Stomach (tissue), 9 donors: ENCODE measurements around the gene PLLP. TPM values are rescaled to one million over a fixed set of nuclear protein-coding genes. Genes with fewer than 3 reads are reported as not detected.
A peak's percentile ranks its signal among the peaks of the same experiment; 100 is the strongest.

ENCODE experiments used
- DNase-seq, 2 donors: peaks; one replicate each; pipeline versions ENCODE4 v3.0.0 to v3.0.0-alpha.2; 2013 to 2019
- H3K27ac ChIP-seq, 5 donors: fragments of 200-600 bp in 4 of 5; sonication (generic) in 4 of 5; one replicate each; pipeline ENCODE4 v1.5.1; 2013 to 2019; ENCODE audit warnings: mild to moderate bottlenecking in 1 of 5, moderate library complexity in 1 of 5
- H3K27me3 ChIP-seq, 3 donors: fragments of 200-600 bp; sonication (generic); one replicate each; pipeline ENCODE4 v1.5.1; 2017 to 2019; ENCODE audit warnings: mixed run types in 1 of 3
- H3K36me3 ChIP-seq, 4 donors: fragments of 200-600 bp; sonication (generic); 1 replicate in 3 of 4; 2 replicates in 1 of 4; pipeline ENCODE4 v1.5.1; 2016 to 2019
- H3K4me1 ChIP-seq, 4 donors: fragments of 200-600 bp; sonication (generic); one replicate each; pipeline ENCODE4 v1.5.1; 2016 to 2019
- H3K4me3 ChIP-seq, 4 donors: fragments of 200-600 bp; sonication (generic) in 3 of 4; one replicate each; pipeline ENCODE4 v1.5.1; 2016 to 2019; ENCODE audit warnings: mild to moderate bottlenecking in 1 of 4
- H3K9me3 ChIP-seq, 4 donors: fragments of 200-600 bp; sonication (generic); one replicate each; pipeline ENCODE4 v1.5.1; 2016 to 2019
- EP300 ChIP-seq: sonication (generic); formaldehyde crosslinking; IDR thresholded peaks from one replicate; pipeline ENCODE4 v1.6.1; 2017; ENCODE audit warnings: antibody characterized with exemption
- POLR2A ChIP-seq, 4 donors: fragments of 450-650 bp; IDR thresholded peaks; one replicate each; pipeline ENCODE4 v1.6.1; 2016; ENCODE audit warnings: antibody characterized with exemption in 4 of 4, control low read depth in 2 of 4, mild to moderate bottlenecking in 1 of 4, moderate library complexity in 1 of 4
- POLR2AphosphoS5 ChIP-seq, 3 donors: sonication (generic); formaldehyde crosslinking; IDR thresholded peaks; one replicate each; pipeline ENCODE4 v1.6.1; 2016; ENCODE audit warnings: antibody characterized with exemption in 3 of 3
- WGBS, 5 donors: extraction: QIAGEN DNeasy Blood & Tissue Kit in 3 of 5; methylation state at CpG; one replicate each; pipeline versions ENCODE4 v1.1.5 to v1.1.7; 2013 to 2018; 5-methylcytosine and 5-hydroxymethylcytosine counted together
- intact Hi-C: fragments of 100-400 bp; cut with DNase I; formaldehyde crosslinking; loops from one replicate; pipeline ENCODE4 v1.15.1; 2023; ENCODE audit warnings: low total_unique reads
- polyA plus RNA-seq, 3 donors: library from polyadenylated mRNA; stranded (reverse); fragments of 200-250 nt; gene quantifications; one replicate each; pipeline ENCODE4 v1.2.3, GENCODE V29; 2013
- total RNA-seq, 5 donors: library from RNA; depleted of rRNA; stranded (reverse); fragments of >200 nt; gene quantifications; one replicate each; pipeline versions ENCODE4 v1.1.0 to v1.2.3, GENCODE V29; 2014 to 2016
- TF ChIP-seq, protein P1 (sequence below), 7 experiments: fragments of 450-650 bp in 4 of 7; fragments of 200-600 bp in 3 of 7; sonication (generic) in 3 of 7; IDR thresholded peaks; one replicate each; pipeline ENCODE4 v1.5.1; 2016 to 2019; ENCODE audit warnings: antibody characterized with exemption in 7 of 7, control low read depth in 2 of 7, mild to moderate bottlenecking in 1 of 7
- donor health status: healthy with polysubstance abuse.
- donor health status: Bipolar disorder and iron deficiency.
- donor health status: healthy.

PLLP gene
- total and polyA plus RNA-seq, 8 donors: 27.4 to 190 (median 51.0) TPM

DNA sequence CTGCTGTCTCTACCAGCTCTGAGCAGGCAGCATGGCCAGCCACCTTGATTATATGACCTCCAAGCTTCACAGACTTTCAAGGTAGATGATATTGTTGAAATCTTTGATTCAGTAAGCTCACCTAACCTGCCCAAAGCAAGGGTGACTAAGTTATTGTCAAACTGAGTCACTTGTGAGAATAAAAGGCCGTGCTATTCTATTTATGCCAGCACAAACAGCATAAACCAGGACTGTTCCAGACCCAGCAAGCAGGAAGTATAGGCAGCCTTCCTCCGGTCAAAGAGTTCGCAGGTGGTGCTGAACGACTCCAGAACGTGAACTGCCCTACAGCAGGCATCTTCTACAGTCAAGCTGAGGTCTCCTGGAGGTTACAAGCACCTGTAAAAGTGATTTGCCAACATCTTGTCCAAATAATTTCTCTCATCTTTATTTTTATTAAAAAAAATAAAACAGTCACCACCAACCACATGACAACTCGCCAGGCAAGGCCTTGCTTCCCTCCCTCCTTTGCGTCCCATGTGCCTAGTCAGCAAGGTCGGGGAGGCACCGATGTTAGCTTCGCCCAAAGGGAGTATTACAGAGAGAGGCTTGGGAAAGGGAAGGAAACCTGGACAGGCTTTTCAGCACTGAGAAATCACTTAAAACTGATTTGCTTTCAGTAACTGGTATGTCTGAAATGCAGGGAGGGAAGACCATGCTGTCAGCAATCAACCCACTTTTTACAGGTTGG, 28.6 kb downstream of the PLLP start:
- Histone ChIP-seq H3K9me3 (no peaks in the 10 kb centered on the region), H3K36me3 (peaks cover 50 to 89% (median 80%) of the 10 kb centered on the region in 4 donors), H3K27ac (peak overlapping the region in 2 of 5 donors; percentile 7 to 30), H3K27me3 (no peaks in the 10 kb centered on the region), H3K4me1 (peaks cover 0 to 24% (median 14%) of the 10 kb centered on the region in 4 donors), H3K4me3 (no peak overlapping the region)
- DNase-seq: peak in 1 of 2 donors; percentile 24
- intact Hi-C loops: no loop called here
- 79 to 85% (median 82%) methylated on average over 10 of the region's 10 CpGs for WGBS, 5 donors
- no peak for TF ChIP-seq EP300
- TF ChIP-seq POLR2AphosphoS5 (IDR thresholded peaks at IDR 0.05): no peak

DNA sequence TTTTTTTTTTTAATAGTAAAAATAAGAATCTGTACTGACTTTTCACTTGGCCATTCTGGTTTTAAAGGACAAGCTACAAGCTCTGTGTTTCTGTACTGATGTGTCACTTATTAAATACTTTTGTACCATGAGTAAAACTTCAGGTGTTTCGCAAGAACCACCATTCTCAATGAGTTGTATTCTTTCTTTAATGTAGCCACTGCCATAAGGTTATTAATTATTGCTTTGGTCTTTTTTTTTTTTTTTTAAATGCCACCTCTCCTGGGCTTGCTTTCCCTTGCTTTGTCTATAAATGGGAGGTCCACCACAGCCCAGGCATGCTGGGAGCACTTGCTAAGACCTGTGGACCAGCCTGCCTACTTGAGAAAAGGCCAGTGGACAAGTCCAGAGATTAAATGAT, 31.0 kb downstream of the PLLP start:
- DNase-seq: peak in 1 of 2 donors; percentile 13
- no peaks in the 10 kb centered on the region for H3K27me3 ChIP-seq
- TF ChIP-seq, protein P1, sequence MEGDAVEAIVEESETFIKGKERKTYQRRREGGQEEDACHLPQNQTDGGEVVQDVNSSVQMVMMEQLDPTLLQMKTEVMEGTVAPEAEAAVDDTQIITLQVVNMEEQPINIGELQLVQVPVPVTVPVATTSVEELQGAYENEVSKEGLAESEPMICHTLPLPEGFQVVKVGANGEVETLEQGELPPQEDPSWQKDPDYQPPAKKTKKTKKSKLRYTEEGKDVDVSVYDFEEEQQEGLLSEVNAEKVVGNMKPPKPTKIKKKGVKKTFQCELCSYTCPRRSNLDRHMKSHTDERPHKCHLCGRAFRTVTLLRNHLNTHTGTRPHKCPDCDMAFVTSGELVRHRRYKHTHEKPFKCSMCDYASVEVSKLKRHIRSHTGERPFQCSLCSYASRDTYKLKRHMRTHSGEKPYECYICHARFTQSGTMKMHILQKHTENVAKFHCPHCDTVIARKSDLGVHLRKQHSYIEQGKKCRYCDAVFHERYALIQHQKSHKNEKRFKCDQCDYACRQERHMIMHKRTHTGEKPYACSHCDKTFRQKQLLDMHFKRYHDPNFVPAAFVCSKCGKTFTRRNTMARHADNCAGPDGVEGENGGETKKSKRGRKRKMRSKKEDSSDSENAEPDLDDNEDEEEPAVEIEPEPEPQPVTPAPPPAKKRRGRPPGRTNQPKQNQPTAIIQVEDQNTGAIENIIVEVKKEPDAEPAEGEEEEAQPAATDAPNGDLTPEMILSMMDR (IDR thresholded peaks at IDR 0.05): no peak
- TF ChIP-seq POLR2AphosphoS5 (IDR thresholded peaks at IDR 0.05) (no peak), POLR2A (IDR thresholded peaks at IDR 0.05) (no peak), EP300 (no peak)
- no peak overlapping the region for H3K27ac ChIP-seq
- 94 to 100% (median 97%) methylated on average over 1 of the region's 1 CpG for WGBS, 5 donors
- no peak overlapping the region for H3K4me3 ChIP-seq
- peaks cover 0 to 19% (median 5%) of the 10 kb centered on the region in 4 donors for H3K4me1 ChIP-seq
- H3K9me3 ChIP-seq: no peaks in the 10 kb centered on the region
- H3K36me3 ChIP-seq: peaks cover 71 to 100% (median 100%) of the 10 kb centered on the region in 4 donors
- intact Hi-C loops: no loop called here

DNA sequence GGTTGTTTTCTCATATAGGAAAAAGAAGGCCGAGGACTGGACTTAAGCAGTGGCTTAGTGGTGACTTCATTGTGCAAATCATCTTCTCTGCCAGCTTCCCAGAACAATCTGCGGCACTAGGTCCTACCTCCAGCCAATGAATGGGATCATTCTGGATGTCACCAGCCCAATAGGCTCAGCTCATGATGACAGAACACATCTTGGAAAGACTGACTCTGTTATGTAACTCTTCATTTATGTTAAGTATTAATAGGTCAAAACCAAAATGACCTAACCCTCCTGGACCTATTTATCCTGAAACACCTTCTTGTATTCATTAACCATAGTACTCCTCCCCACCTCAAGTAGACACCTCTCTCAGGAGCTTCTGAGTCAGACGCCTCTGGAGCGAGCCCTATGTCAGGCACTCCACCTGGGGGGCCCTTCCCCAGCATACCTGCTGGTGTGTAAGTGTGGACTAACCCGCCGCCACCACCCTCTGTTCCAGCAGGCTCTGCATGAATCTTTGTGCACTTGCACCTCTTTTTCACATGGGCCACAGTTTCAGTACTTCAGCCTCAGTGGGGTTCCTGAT, 32.2 kb downstream of the PLLP start:
- Histone ChIP-seq H3K27me3 (no peaks in the 10 kb centered on the region), H3K36me3 (peaks cover 70 to 100% (median 96%) of the 10 kb centered on the region in 4 donors), H3K4me1 (peaks cover 0 to 28% (median 9%) of the 10 kb centered on the region in 4 donors), H3K9me3 (no peaks in the 10 kb centered on the region), H3K4me3 (no peak overlapping the region), H3K27ac (peak overlapping the region in 2 of 5 donors; percentile 21 to 24)
- WGBS, 5 donors: 90 to 94% (median 92%) methylated on average over 6 of the region's 6 CpGs
- intact Hi-C loops: no loop called here
- TF ChIP-seq POLR2AphosphoS5 (IDR thresholded peaks at IDR 0.05) (no peak), EP300 (no peak), POLR2A (IDR thresholded peaks at IDR 0.05) (no peak)
- TF ChIP-seq, protein P1 (IDR thresholded peaks at IDR 0.05): no peak
- no peak for DNase-seq

DNA sequence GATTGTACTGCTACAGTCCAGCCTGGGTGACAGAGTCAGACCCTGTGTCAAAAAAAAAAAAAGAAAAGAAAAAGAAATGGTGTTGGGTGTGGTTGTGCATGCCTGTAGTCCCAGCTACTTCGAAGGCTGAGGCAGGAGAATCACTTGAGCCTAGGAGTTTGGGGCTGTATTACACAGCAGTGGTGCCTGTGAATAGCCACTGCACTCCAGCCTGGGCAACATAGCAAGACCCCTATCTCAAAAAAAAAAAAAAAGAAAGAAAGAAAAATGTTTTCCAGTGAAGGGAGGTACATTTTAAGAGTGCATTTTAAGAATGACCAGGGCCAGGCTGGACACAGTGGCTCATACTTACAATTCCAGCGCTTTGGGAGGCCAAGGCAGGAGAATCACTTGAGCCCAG, 33.1 kb downstream of the PLLP start:
- Histone ChIP-seq H3K27me3 (no peaks in the 10 kb centered on the region), H3K4me1 (peaks cover 6 to 36% (median 13%) of the 10 kb centered on the region in 4 donors), H3K4me3 (no peak overlapping the region), H3K9me3 (no peaks in the 10 kb centered on the region), H3K36me3 (peaks cover 63 to 94% (median 90%) of the 10 kb centered on the region in 4 donors), H3K27ac (no peak overlapping the region)
- TF ChIP-seq EP300: no peak
- TF ChIP-seq POLR2AphosphoS5 (IDR thresholded peaks at IDR 0.05): no peak
- TF ChIP-seq, protein P1 (IDR thresholded peaks at IDR 0.05): no peak
- WGBS, 5 donors: 90 to 95% (median 92%) methylated on average over 2 of the region's 2 CpGs
- intact Hi-C loops: no loop called here
- DNase-seq: no peak
